Measurements from ENCODE around the gene L2HGDH. TPM values are rescaled to one million over a fixed set of nuclear protein-coding genes. Genes with fewer than 3 reads are reported as not detected.
"Not testable (repeated sequence)": the region's sequence is repeated elsewhere in the genome, so short reads cannot be mapped to it uniquely, and the experiment has no call there.

Gene L2HGDH
- total RNA-seq, 1 experiment from 2014 or later: 4.3 TPM

GRCh38 chr14:50339178-50339804, 27.3 kb upstream of the L2HGDH start:
- DNase-seq (ENCODE audit: low read depth): no peak

GRCh38 chr14:50338587-50338986, 26.6 kb upstream of the L2HGDH start:
- no peak for DNase-seq (ENCODE audit: low read depth)

- peak; percentile 72 for DNase-seq (ENCODE audit: low read depth)
Measured at GRCh38 chr14:50335989-50336824, 24.2 kb upstream of the L2HGDH start.

GRCh38 chr14:50335389-50335788, 23.4 kb upstream of the L2HGDH start:
- peak; percentile 79 for DNase-seq (ENCODE audit: low read depth)

- no peak for DNase-seq (ENCODE audit: low read depth)
Measured at GRCh38 chr14:50334211-50334610, 22.2 kb upstream of the L2HGDH start.

GRCh38 chr14:50333014-50333509, 21.0 kb upstream of the L2HGDH start:
- peak; percentile 52 for DNase-seq (ENCODE audit: low read depth)

- no peak for DNase-seq (ENCODE audit: low read depth)
Measured at GRCh38 chr14:50331596-50331995, 19.6 kb upstream of the L2HGDH start.

- peak; percentile 89 for DNase-seq (ENCODE audit: low read depth)
Measured at GRCh38 chr14:50321009-50321660, 9.1 kb upstream of the L2HGDH start.

GRCh38 chr14:50320283-50320682, 8.3 kb upstream of the L2HGDH start:
- DNase-seq (ENCODE audit: low read depth): peak; percentile 42

GRCh38 chr14:50319721-50320120, 7.7 kb upstream of the L2HGDH start:
- DNase-seq (ENCODE audit: low read depth): no peak

GRCh38 chr14:50319293-50319692, 7.3 kb upstream of the L2HGDH start:
- no peak for DNase-seq (ENCODE audit: low read depth)

- DNase-seq (ENCODE audit: low read depth): peak; percentile 37
Measured at GRCh38 chr14:50318031-50318626, 6.1 kb upstream of the L2HGDH start.

GRCh38 chr14:50314098-50314497, 2.1 kb upstream of the L2HGDH start:
- DNase-seq (ENCODE audit: low read depth): not testable (repeated sequence)

GRCh38 chr14:50312734-50313054, 665 bp upstream of the L2HGDH start:
- DNase-seq (ENCODE audit: low read depth): no peak

GRCh38 chr14:50311337-50311971, 575 bp downstream of the L2HGDH start:
- no peak for DNase-seq (ENCODE audit: low read depth)

GRCh38 chr14:50310445-50310844, 1.6 kb downstream of the L2HGDH start:
- no peak for DNase-seq (ENCODE audit: low read depth)

- no peak for DNase-seq (ENCODE audit: low read depth)
Measured at GRCh38 chr14:50308363-50308915, 3.6 kb downstream of the L2HGDH start.

- DNase-seq (ENCODE audit: low read depth): no peak
Measured at GRCh38 chr14:50303744-50304471, 8.1 kb downstream of the L2HGDH start.

GRCh38 chr14:50301914-50302313, 10.1 kb downstream of the L2HGDH start:
- no peak for DNase-seq (ENCODE audit: low read depth)

GRCh38 chr14:50299585-50299984, 12.4 kb downstream of the L2HGDH start:
- no peak for DNase-seq (ENCODE audit: low read depth)

GRCh38 chr14:50290306-50290705, 21.7 kb downstream of the L2HGDH start:
- no peak for DNase-seq (ENCODE audit: low read depth)
